GM21528 (cell line): ENCODE measurements around the gene ZNF423.

Experiments used
- ATAC-seq: cut with Tn5 transposase; IDR thresholded peaks from one replicate; pipeline ENCODE4 v1.9.1; 2021; ENCODE audit warnings: mild to moderate bottlenecking, moderate library complexity; ENCODE audit not compliant: unreplicated experiment, low FRiP score

ZNF423 gene

GRCh38 chr16:49491106-49491670 is 364.7 kb downstream of the ZNF423 start:
- ATAC-seq: no peak

- ATAC-seq: no peak
Measured at GRCh38 chr16:49490321-49490705, 365.6 kb downstream of the ZNF423 start.

- no peak for ATAC-seq
Measured at GRCh38 chr16:49489686-49490320, 366.1 kb downstream of the ZNF423 start.

- ATAC-seq: no peak
Measured at GRCh38 chr16:49488740-49489525, 367.0 kb downstream of the ZNF423 start.

- ATAC-seq: no peak
Measured at GRCh38 chr16:49488336-49488735, 367.6 kb downstream of the ZNF423 start.

- ATAC-seq: no peak
Measured at GRCh38 chr16:49487746-49488145, 368.2 kb downstream of the ZNF423 start.

- ATAC-seq: no peak
Measured at GRCh38 chr16:49486400-49486799, 369.5 kb downstream of the ZNF423 start.

- ATAC-seq: no peak
Measured at GRCh38 chr16:49485663-49486062, 370.2 kb downstream of the ZNF423 start.

- no peak for ATAC-seq
Measured at GRCh38 chr16:49484936-49485335, 371.0 kb downstream of the ZNF423 start.

GRCh38 chr16:49484451-49484849 is 371.5 kb downstream of the ZNF423 start:
- ATAC-seq: no peak

GRCh38 chr16:49483651-49484450 is 372.1 kb downstream of the ZNF423 start:
- no peak for ATAC-seq

- no peak for ATAC-seq
Measured at GRCh38 chr16:49483251-49483650, 372.7 kb downstream of the ZNF423 start.

- no peak for ATAC-seq
Measured at GRCh38 chr16:49482690-49483089, 373.2 kb downstream of the ZNF423 start.

- no peak for ATAC-seq
Measured at GRCh38 chr16:49478616-49479015, 377.3 kb downstream of the ZNF423 start.

GRCh38 chr16:49478107-49478506 is 377.8 kb downstream of the ZNF423 start:
- no peak for ATAC-seq

GRCh38 chr16:49477250-49477895 is 378.5 kb downstream of the ZNF423 start:
- ATAC-seq: no peak

- no peak for ATAC-seq
Measured at GRCh38 chr16:49474741-49475140, 381.2 kb downstream of the ZNF423 start.

- no peak for ATAC-seq
Measured at GRCh38 chr16:49473773-49474172, 382.1 kb downstream of the ZNF423 start.

- no peak for ATAC-seq
Measured at GRCh38 chr16:49473131-49473530, 382.8 kb downstream of the ZNF423 start.

- ATAC-seq: no peak
Measured at GRCh38 chr16:49472598-49472997, 383.3 kb downstream of the ZNF423 start.
